Measurements from ENCODE around the gene SPO11.

Gene SPO11, protein sequence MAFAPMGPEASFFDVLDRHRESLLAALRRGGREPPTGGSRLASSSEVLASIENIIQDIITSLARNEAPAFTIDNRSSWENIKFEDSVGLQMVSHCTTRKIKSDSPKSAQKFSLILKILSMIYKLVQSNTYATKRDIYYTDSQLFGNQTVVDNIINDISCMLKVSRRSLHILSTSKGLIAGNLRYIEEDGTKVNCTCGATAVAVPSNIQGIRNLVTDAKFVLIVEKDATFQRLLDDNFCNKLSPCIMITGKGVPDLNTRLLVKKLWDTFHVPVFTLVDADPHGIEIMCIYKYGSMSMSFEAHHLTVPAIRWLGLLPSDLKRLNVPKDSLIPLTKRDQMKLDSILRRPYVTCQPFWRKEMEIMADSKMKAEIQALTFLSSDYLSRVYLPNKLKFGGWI

DNA sequence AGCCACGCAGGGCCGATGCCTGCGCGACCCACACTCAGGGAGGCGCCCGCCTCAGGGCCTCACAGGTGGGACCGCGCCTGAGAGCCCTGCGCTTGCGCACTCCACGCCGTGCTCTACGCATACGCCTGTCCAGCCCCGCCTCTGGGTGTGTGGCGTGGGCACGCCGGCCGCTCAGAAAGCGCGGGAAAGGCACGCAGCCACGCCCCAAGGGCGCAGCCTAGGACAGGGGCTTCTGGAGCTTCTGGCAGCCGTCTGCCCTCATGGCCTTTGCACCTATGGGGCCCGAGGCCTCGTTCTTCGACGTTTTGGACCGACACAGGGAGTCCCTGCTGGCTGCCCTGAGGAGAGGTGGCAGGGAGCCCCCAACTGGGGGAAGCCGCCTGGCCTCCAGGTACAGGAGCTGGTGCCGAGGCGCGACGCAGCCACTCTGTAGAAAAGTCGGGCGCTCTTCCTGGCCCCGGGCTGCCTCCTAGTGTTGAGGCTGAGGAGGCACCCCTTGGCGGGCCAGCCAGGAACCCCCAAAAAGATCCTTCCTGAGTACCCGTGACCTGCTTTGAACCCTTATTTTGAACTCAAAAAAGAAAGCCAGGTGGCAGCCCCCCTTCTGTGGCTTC, at the start of gene SPO11:
Gene SPO11 (plus strand): TSS at position 196 of the 614 bp plus-strand sequence. CDS start 65 bp downstream, at position 261.
- no peak for DNase-seq

DNA sequence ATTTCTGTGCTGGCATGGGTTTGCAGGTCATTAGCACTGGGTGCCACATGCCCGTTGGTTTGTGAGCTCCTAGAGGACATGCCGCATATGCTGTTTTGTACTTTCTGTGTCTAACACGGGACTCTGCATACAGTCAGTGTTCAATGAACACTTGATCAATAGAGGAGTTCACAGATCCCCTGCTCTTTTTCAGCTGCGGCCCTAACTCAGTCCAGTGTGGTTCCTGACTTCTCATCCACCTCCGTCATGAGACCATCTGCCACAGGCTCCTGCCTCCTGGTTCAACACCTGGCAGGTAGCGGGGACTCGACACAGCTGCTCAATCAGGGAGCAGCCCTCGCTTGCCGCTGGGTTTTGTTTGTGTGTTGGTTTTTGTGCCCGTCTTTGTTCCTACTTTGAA, 49.4 kb upstream of the SPO11 start:
- no peak for DNase-seq

DNA sequence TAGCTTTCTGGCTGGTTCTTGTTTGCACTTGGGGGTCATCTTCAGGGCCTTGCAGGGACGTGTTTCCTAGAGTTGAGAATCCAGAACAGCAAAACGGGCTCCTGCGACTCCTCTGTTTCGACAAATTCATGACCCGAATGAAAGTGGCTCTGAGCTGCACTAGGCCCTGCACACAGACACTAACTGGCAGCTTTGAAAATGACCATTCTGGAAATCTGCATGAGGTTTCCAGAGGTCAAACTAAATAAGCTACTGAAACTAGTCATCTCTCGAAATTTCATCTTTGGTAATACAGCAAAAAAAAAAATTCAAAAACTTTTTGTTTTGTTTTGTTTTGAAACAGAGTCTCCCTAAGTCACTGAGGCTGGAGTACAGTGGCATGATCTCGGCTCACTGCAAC, 47.7 kb upstream of the SPO11 start:
- DNase-seq: no peak

DNA sequence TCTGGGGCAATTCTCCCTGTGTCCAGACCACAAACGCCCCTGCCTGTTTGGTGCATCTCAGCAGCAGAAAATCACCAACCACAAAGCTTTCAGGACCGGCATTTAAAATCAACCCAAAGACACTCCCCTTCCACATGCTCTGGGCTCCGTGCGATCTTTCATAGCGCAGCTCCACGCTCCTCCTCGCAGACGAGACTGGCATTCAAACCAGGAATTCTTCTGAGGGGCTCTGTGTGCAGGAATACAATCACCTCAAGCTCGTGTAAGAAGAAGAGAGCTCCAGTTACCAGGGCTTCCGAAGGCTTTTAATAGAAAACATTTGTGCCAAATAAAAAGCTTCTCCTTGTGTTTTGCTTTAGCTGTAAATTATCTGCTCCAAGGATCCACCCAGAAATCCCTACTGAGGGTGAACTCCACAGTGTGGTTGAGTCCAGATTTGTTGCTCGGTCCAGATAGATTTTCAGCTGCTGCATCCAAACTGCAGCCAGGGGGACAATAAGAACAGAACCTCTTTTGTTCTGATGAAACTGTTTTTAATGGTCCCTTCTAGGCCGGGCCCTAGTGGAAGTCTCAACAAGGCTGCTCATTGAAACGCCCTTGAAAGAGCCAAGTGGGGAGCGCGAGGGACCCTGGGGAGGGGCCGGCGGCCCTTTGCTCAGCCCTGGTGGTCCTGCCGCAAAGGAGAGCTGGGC, 46.8 kb upstream of the SPO11 start:
- no peak for DNase-seq

DNA sequence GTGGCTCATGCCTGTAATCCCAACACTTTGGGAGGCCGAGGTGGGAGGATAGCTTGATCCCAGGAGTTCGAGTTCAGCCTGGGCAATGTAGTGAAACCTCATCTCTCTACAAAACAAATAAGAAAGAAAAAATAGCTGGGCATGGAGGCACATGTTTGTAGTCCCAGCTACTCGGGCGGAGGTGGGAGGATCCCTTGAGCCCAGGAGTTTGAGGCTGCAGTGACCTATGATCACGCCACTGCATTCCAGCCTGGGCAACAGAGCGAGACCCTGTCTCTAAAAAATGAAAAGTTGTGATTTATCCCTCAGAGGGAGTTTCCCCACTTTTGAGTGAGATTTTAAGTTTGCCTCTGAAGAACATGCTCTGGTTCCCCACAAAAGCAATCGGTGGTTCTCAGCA, 45.7 kb upstream of the SPO11 start:
- no peak for DNase-seq

DNA sequence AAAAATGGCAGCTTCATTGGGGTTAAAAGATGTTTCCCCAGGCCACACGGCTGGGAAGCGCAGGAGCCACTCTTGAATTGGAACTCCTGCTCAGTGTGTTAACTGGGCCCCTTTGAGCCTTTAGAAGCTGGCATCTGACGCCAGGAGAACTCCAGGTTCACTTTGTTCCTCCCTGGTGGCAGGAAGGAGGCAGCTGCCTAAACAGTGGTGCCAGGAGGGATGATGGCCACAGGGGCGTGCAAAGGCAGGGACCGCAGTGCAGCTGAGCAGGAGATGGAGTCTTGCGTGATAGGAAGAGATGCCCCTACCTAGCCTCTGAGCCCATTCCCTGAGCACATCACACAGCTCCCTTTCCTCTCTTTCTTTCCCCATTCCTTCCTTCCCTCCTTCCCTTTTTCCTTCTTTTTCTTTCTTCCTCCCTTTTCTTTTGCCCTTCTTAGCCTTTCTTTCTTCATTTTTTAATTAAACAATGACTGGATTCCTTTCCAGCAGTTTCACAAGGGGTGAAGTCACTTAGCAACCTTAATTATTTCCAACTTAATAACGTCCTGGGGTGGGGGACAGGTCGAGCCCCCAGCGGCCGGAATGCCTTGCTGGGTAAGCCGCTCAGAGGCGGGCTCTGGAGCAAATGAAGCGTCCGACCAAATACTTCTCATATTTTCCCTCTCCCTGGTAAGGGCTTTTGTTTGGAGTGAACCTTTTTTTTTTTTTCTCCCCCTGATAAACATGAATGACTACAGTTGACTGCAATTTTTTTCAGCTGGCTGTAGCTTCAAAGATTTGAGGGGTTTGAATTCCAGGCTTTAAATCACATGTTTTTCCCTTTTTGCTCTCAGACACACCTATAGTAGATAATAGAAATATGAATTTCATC, 42.4 kb upstream of the SPO11 start:
- no peak for DNase-seq

DNA sequence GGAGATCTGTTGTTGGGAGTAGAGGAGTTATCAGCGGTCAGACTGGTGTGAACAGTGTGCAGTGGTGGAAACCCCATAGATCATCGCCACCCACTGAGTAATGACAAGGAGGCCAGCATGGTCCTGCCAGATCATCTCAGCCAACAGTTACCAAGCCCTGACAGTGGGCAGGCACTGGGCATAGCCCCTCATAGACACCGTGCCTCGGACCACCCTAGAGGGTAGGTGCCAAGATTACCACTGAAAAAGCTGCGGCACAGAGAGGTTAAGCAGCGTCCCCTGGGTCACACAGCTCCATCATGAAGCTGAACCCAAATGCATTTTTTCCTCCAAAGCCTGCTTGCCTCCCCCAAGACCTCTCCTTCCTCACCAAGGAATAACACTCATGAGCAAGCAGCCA, 41.7 kb upstream of the SPO11 start:
- no peak for DNase-seq

DNA sequence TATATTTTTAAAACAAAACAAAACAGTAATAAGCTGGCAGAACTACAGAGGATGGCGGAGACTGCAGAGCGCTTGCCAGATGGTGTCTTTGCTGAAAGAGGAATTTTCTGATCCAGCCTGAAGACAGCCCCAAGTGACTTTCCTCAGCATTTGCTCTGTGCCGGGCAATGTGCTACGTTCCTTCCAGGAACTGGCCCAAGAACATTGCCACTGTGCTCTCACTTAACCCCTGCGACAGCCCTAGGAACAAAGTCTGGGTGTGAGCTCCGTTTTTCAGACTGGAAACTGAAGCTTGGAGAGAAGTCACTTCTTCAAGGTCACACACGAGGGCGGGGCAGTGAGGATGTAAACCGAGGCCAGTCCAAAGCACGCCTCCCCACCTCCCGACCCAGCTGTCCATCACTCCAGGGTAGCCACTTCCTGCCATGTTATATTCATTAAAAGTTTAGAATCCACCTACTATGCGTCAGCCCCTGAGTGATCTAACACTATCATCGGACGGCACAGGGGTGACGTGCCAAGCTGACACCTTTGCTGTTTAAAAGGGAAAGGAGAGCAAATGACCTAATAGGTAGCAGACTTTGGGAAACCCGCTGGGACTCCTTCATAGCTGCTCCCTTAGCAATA, 40.8 kb upstream of the SPO11 start:
- DNase-seq: no peak

DNA sequence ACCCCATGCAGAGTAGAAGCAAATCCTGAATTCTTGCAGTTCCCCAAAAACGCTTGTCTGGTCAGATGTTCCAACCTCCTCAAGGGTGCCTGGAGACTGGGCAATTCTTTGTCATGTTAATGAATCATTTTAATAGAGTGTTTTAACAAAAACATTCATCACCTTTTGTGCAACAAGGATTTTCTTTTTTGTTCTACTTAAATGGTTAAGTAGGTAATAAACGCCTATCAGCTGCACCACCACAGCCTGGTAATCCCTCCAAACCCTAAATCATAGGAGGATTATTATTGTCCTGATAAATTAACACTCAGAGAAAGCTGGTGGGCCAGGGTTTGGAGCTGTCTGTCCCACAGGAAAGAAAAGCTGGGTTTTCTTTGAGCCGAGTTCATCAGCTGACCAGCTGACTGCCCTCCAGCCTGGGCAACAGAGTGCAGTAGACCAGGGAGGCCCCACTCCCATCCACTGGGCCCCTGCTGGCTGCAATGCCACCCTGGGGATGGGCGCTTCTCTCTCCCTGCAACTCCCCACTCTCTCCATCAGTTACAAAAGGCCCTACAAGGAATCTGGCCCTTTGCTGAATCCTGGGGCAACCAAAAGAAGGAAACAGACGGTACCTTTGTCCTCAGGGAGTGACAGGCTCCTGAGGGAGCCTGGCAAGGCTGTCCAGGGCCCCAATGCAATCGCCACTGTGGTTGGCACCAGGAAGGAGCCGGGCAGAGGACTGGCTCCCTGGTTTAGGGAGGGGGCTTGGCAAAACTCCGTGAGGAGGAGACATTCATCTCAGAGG, 40.0 kb upstream of the SPO11 start:
- no peak for DNase-seq

DNA sequence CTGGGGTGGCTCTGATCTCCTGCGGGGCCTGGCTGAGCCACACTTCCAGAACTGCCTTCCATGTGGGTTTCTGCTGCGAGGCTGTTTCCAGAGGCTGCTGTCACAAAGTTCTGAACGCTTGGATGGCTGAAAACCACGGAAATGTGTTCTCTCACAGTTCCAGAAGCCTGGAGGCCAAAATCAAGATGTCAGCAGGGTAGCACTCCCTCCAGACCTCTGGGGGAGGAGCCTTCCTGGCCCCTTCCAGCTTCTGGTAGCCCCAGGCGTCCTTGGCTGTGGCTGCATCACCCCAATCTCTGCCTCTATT, 39.5 kb upstream of the SPO11 start:
- DNase-seq: no peak

DNA sequence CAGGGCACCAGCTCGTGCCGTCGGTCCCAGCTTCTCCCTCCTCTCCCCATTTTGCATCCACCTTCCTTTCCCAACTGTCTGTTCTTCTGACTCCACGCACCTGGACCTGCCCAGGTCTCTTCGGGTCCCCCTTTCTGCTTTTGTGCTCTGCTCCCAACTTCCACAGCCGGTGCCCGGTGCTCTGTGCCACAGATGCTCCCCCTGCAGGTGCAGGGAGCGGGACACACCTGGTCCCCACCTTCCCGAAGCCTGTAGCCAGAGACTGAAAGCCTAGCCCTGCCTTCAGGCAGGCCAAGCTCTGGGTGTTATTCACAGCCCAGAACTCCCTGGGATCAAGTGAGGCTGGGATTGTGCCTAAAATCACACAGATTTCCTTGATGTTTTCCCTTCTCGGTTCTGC, 38.6 kb upstream of the SPO11 start:
- DNase-seq: no peak

DNA sequence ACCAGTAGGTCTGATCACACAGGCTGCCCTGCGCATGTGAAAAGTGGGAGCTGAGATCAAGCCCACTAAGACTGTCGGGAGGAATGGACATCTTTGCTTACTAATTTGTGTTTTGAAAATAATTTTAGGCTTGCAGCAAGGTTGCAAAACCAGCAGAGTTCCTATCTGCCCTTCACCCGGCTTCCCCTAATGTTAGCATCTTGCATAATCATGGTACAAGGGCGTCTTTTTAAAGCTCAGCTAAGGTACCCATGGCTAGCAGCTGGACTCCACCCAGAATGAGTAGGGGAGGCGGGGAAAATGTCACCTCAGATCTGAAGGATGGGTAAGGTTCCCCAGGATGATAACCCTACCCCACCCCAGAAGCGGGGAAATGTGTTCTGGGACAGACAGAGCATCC, 37.9 kb upstream of the SPO11 start:
- DNase-seq: no peak

DNA sequence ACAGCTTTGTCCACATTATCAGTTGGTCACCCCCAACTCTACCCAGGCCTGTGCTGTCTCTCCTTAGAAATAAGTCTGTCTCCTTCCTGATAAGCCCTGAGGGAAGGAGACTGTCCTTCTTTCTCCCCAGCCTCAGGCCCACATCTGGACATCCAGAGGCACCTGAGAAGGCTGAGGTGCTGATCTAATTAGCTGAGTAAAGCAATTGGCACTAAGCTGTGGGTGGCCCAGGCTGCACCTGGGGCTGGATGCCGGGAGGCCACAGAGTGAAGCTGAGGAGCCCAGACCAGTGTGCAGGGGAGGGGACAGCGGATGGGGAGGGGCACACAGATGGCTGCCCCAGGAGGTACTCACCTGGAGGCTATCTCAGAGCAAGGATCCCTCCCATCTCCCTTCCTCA, 37.0 kb upstream of the SPO11 start:
- DNase-seq: no peak

DNA sequence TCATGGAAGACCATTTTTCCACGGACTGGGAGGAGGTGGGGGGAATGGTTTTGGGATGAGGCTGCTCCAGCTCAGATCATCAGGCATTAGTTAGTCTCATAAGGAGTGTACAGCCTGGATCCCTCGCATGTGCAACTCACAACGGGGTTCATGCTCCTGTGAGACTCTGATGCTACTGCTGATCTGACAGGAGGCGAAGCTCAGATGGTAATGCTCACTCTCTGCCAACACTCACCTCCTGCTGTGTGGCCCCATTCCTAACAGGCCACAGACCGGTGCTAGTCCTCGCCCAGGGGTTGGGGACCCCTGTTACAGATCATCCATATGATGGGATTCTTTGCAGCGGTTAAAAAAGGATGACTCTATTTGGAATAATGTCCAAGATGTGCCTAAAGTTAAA, 35.6 kb upstream of the SPO11 start:
- DNase-seq: no peak

DNA sequence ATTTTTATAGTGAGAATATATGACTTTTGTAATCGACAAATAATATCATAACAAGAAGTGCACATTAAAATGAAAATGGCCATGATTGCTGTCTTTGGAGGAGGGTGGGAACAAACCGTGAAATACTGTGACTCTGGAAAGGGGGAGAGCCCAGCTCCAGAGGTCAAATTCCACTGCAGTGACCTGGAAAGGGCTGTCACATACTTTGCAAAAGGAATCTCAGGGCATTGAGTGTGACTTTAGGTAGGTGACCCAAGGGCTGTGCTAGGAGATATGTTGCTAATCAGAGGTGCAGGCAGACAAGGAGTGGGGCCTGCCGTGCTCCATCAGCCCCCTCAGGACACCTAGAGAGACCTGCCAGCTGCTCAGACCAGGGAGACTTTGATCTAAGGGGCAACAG, 35.1 kb upstream of the SPO11 start:
- no peak for DNase-seq

DNA sequence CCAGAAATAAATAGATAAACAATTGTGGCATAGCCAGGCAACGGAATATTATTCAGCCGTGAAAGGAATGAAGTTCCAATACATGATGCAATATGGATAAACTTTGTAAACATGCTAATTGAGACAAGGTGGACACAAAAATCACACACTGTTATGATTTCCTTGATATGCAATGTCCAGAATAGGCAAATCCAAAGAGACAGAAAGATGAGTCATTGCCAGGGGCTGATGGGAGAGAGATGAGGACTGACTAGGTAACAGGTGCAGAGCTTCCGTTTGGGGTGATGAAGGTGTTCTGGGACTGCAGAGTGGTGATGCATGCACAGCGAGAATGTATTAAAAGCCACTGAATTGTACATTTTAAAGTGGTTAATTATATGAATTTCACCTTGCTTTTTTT, 31.1 kb upstream of the SPO11 start:
- DNase-seq: no peak

DNA sequence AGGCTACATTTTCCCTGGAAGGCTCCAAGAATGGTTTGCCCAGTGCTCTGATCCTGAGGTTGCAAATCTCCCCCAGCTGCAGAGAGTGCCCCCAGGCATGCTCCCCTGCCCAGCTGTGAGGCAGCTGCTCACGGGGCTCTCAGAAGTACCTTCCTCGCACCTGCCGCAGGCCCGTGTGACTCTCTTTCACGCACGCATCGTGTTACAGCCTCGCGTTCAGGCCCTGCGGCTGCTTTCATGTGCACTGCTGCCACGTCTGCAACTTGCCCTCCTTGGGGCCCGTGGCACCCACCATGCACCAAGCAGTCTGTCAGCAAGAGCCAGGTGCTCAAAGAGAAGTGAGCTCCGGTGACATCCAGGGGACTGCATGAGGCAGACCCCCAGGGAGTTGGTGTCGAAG, 28.6 kb upstream of the SPO11 start:
- DNase-seq: no peak

DNA sequence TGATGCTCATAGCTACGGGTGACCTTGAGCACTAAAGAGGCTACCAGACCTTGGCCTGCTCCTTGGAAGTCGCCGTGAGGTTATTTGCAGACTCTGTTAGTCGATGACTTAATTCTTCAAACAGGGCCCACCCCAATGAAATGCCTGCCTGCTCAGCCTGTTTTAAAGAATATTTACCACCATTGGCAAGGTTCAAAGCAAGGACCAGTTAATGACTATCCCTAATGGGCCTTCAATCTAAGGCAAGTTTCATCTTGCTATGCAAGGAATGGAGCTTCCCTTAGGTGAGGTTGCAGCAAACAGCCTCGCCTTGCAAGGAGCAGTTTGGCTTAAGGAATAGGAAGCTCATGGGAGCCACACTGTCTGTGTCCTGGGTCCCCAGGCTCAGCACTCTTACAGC, 22.9 kb upstream of the SPO11 start:
- DNase-seq: no peak

DNA sequence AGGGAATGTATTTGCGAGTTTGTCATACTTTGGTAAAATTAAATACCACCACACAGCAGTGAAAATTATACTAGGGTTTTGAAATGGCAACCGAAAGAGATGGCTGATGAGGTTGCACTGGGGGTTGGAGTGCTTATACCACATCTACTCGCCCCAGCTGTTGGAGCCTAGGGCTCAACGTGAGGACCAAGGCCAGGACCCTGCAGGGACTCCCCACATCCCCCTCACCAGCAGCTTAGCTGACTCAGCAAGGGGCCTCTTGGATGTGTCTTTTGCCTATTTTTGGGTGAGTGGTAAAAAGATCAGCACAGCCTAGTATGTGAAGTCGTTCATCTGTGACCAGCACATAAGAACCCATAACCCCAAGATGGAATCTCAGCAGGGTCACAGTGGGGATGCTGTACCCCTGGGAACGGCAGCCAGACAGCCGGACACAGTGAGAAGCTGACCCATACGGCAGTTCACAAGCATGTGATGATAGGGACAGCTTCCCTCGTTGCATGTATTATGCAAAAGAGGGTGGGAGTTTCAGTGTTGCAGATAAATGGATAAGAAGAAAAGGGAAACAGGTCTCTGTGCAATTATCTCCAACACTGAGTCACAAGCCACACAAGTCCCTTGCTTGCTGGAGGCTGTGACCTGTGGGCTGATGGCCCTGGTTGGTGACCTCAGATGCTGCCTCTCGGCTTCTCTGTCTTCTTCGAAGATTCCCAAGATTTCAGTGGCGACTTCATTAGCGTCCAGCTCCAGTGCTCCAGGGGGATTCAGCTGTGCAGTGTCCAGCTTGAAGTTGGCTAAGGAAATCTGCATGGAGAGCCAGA, 20.9 kb upstream of the SPO11 start:
- DNase-seq: no peak

DNA sequence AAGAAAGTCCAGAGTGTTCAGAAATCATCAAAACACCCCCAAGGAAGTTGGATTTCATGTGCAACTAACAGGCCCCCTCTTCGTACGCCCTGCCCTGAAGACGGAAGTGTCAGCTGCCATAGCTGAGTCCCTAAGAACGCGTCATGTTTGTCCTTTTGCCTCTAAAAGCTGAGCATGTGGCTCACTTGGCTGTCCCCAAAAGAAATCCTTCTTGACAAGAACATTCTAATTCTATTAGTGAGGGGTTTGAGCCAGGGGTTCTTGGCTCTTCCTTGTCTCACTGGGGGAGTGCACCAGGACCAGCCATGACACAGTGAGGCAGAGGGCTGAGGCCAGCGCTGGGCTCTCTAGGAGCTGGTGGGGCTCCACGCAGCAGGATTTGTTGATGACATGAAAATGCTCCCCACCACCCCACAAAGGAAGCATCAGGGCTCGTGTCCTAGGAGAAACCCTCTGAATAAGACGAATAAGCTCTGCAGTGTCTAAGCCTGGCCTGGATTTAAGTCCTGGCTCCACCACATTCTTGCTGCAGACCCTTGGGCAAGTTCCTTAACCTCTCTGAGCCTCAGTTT, 20.0 kb upstream of the SPO11 start:
- DNase-seq: no peak
